Tracheal epithelial cell (primary cell): ENCODE results near the gene C12orf54. TPM values are rescaled to one million over a fixed set of nuclear protein-coding genes. Genes with fewer than 3 reads are reported as not detected.

ENCODE experiments used
- total RNA-seq: library from RNA; depleted of rRNA; stranded (reverse); fragments of >200 nt; gene quantifications from 2 replicates; pipeline ENCODE4 v1.2.1, GENCODE V29; 2014

The C12orf54 gene
- 3.4 TPM in 1 of 2 replicates, not detected in the other for total RNA-seq

GRCh38 chr12:48482198-48482597 is at the start of gene C12orf54:
C12orf54 (plus strand) TSS chr12:48482498; CDS start chr12:48483297, 799 bp downstream.

GRCh38 chr12:48472259-48472658 is 10.0 kb upstream of the C12orf54 start, which contains the start of gene ANP32D:
ANP32D (plus strand) TSS chr12:48472559; CDS start chr12:48472665, 106 bp downstream.

GRCh38 chr12:48525332-48525731 is 43.0 kb downstream of the C12orf54 start, which contains the start of gene OR8S1:
OR8S1 (plus strand) TSS chr12:48525632; CDS start chr12:48525632, 0 bp downstream.

Other genes starting within 250 kb of the C12orf54 start
- gene ZNF641, start 131.6 kb upstream of the C12orf54 start, total RNA-seq, result 4.7 and 11.8 TPM in 2 replicates
- not detected in 2 replicates for gene ANP32D, start 9.9 kb upstream of the C12orf54 start, total RNA-seq
- gene OR8S1, start 43.1 kb downstream of the C12orf54 start, total RNA-seq, result not detected in 2 replicates
- gene LALBA, start 87.5 kb downstream of the C12orf54 start, total RNA-seq, result not detected in 2 replicates
- 35.9 and 67.6 TPM in 2 replicates for gene KANSL2, start 199.7 kb downstream of the C12orf54 start, total RNA-seq
- 17.8 and 24.9 TPM in 2 replicates for gene CCNT1, start 234.2 kb downstream of the C12orf54 start, total RNA-seq